Measurements from ENCODE around the gene SSH2.

SSH2 gene

GRCh38 chr17:29706045-29706431, 224.0 kb downstream of the SSH2 start:
- DNase-seq (ENCODE audit: low spot score) = no peak
- TF ChIP-seq CTCF (IDR thresholded peaks at IDR 0.05; ENCODE audit: extremely low read depth, missing control alignments) = no peak

- no peak for DNase-seq (ENCODE audit: low spot score)
- TF ChIP-seq CTCF (IDR thresholded peaks at IDR 0.05; ENCODE audit: extremely low read depth, missing control alignments) = no peak
Observed at GRCh38 chr17:29705386-29705785, 224.6 kb downstream of the SSH2 start.

- no peak for DNase-seq (ENCODE audit: low spot score)
- TF ChIP-seq CTCF (IDR thresholded peaks at IDR 0.05; ENCODE audit: extremely low read depth, missing control alignments) = no peak
Observed at GRCh38 chr17:29699283-29699682, 230.7 kb downstream of the SSH2 start.

GRCh38 chr17:29698837-29699236, 231.2 kb downstream of the SSH2 start:
- DNase-seq (ENCODE audit: low spot score) = no peak
- TF ChIP-seq CTCF (IDR thresholded peaks at IDR 0.05; ENCODE audit: extremely low read depth, missing control alignments) = no peak

- DNase-seq (ENCODE audit: low spot score) = no peak
- TF ChIP-seq CTCF (IDR thresholded peaks at IDR 0.05; ENCODE audit: extremely low read depth, missing control alignments) = no peak
Observed at GRCh38 chr17:29698019-29698777, 231.8 kb downstream of the SSH2 start.

- TF ChIP-seq CTCF (IDR thresholded peaks at IDR 0.05; ENCODE audit: extremely low read depth, missing control alignments) = no peak
- DNase-seq (ENCODE audit: low spot score) = no peak
Observed at GRCh38 chr17:29697371-29697770, 232.7 kb downstream of the SSH2 start.

- no peak for DNase-seq (ENCODE audit: low spot score)
- TF ChIP-seq CTCF (IDR thresholded peaks at IDR 0.05; ENCODE audit: extremely low read depth, missing control alignments) = no peak
Observed at GRCh38 chr17:29694918-29695563, 235.0 kb downstream of the SSH2 start.

Data from GM20000 (cell line).